ENCODE measurements around the gene PSMF1. TPM values are rescaled to one million over a fixed set of nuclear protein-coding genes. Genes with fewer than 3 reads are reported as not detected.
"Not testable (repeated sequence)": the region's sequence is repeated elsewhere in the genome, so short reads cannot be mapped to it uniquely, and the experiment has no call there.

PSMF1 gene
- total and polyA plus RNA-seq, 2 donors (not counting 3 experiments of a cell fraction or from before 2014, with no cell fraction given) = 142 to 354 TPM

- Histone ChIP-seq H3K4me3 (replicated peaks in 1 of 3; ENCODE audit: insufficient read depth in 1 of 3, low read depth in 1 of 3, low read length in 3 of 3) (no peak overlapping the region), H3K27ac (ENCODE audit: insufficient read depth, low read depth, low read length) (no peak overlapping the region), H4K20me1 (replicated peaks; ENCODE audit: control insufficient read depth, extremely low read depth, insufficient read depth, low read length) (no peaks in the 10 kb centered on the region), H3K9me3 (replicated peaks; ENCODE audit: control insufficient read depth, insufficient read depth, low read length) (no peaks in the 10 kb centered on the region), H2AFZ (ENCODE audit: low read depth, low read length) (no peak overlapping the region), H3K27me3 (ENCODE audit: control insufficient read depth in 2 of 2, insufficient read depth in 2 of 2, low read length in 2 of 2) (peaks cover 4 to 18% of the 10 kb centered on the region in 2 experiments), H3K79me2 (ENCODE audit: control insufficient read depth, insufficient read depth, low read length) (no peaks in the 10 kb centered on the region), H3K4me1 (ENCODE audit: control insufficient read depth, extremely low read depth, insufficient read depth, low read length) (no peaks in the 10 kb centered on the region), H3K9ac (replicated peaks; ENCODE audit: extremely low read depth, insufficient read depth, low read length) (no peak overlapping the region), H3K9me1 (replicated peaks; ENCODE audit: control insufficient read depth, extremely low read depth, insufficient read depth, low read length) (no peaks in the 10 kb centered on the region), H3K36me3 (ENCODE audit: control insufficient read depth in 2 of 2, extremely low read depth in 1 of 2, insufficient read depth in 2 of 2, low read length in 2 of 2) (no peaks in the 10 kb centered on the region), H3K4me2 (ENCODE audit: insufficient read depth, low read length) (no peak overlapping the region)
- BruUV-seq (replicated peaks) = no TSS peak
- ChIA-PET POLR2A (no interaction called here), CTCF (no interaction called here)
- intact Hi-C loops (cut with micrococcal nuclease) = loop anchor here (10.0 kb wide), 1 partner anchor 261 kb away; no protein-coding TSS in a partner anchor
- FAIRE-seq (no peak), DNase-seq (ENCODE audit: low read depth, low spot score) (no peak)
- TF ChIP-seq MAX (IDR thresholded peaks at IDR 0.05; ENCODE audit: insufficient read depth, insufficient read length) (no peak), EZH2 (IDR thresholded peaks at IDR 0.05; ENCODE audit: borderline replicate concordance, low read depth, low read length, severe bottlenecking) (no peak), GATA2 (IDR thresholded peaks at IDR 0.05; ENCODE audit: insufficient read depth, insufficient read length, low read depth, low read length) (no peak), JUN (IDR thresholded peaks at IDR 0.05; ENCODE audit: borderline replicate concordance, insufficient read depth, insufficient read length, low read depth) (no peak), FOS (IDR thresholded peaks at IDR 0.05; ENCODE audit: borderline replicate concordance, insufficient read depth, low read length) (no peak)
- dilution Hi-C loops (cut with MboI; ENCODE audit: extremely low pct_ligation_motif_present, low sequenced_read_pairs) = no loop called here
Measured at GRCh38 chr20:1215386-1216170, 97.2 kb downstream of the PSMF1 start.

DNA sequence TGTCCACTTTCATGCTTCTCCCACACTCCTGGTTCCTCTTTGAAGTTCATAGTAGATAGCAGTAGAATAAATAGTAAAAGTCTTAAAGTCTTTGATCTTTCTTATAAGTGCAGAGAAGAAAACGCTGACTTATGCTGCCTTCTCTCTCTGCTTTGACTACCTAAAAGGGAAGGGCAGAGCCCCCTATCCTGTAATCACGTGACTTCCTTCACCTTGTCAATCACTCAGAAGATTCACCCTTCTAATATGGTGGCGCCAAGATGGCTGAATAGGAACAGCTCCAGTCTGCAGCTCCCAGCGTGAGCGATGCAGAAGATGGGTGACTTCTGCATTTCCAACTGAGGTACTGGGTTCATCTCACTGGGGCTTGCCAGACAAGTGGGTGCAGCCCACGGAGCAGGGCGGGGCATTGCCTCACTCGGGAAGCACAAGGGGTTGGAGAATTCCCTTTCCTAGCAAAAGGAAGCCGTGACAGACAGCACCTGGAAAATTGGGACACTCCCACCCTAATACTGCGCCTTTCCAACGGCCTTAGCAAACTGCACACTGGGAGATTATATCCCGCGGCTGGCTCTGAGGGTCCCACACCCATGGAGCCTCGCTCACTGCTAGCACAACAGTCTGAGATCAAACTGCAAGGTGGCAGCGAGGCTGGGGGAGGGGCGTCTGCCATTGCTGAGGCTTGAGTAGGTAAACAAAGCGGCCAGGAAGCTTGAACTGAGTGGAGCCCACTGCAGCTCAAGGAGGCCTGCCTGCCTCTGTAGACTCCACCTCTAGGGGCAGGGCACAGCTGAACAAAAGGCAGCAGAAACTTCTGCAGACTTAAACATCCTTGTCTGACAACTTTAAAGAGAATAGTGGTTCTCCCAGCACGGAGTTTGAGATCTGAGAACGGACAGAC is 98.4 kb downstream of the PSMF1 start:
- H3K27ac ChIP-seq (ENCODE audit: insufficient read depth, low read depth, low read length); dilution Hi-C loops (cut with MboI; ENCODE audit: extremely low pct_ligation_motif_present, low sequenced_read_pairs); FAIRE-seq; H3K36me3 ChIP-seq (ENCODE audit: control insufficient read depth in 2 of 2, extremely low read depth in 1 of 2, insufficient read depth in 2 of 2, low read length in 2 of 2); H3K4me2 ChIP-seq (ENCODE audit: insufficient read depth, low read length); H3K4me1 ChIP-seq (ENCODE audit: control insufficient read depth, extremely low read depth, insufficient read depth, low read length); H4K20me1 ChIP-seq (replicated peaks; ENCODE audit: control insufficient read depth, extremely low read depth, insufficient read depth, low read length); H3K9ac ChIP-seq (replicated peaks; ENCODE audit: extremely low read depth, insufficient read depth, low read length); BruUV-seq (replicated peaks); H3K4me3 ChIP-seq (replicated peaks in 1 of 3; ENCODE audit: insufficient read depth in 1 of 3, low read depth in 1 of 3, low read length in 3 of 3); H3K79me2 ChIP-seq (ENCODE audit: control insufficient read depth, insufficient read depth, low read length); H2AFZ ChIP-seq (ENCODE audit: low read depth, low read length); POLR2A ChIA-PET; H3K9me3 ChIP-seq (replicated peaks; ENCODE audit: control insufficient read depth, insufficient read depth, low read length); H3K9me1 ChIP-seq (replicated peaks; ENCODE audit: control insufficient read depth, extremely low read depth, insufficient read depth, low read length); DNase-seq (ENCODE audit: low read depth, low spot score): not testable (repeated sequence)
- CTCF ChIA-PET = interaction anchor here (1.4 kb wide), 1 partner anchor 50 kb away, joined by 3 read pairs; no protein-coding TSS in a partner anchor
- peaks cover 2 to 18% of the 10 kb centered on the region in 2 experiments for H3K27me3 ChIP-seq (ENCODE audit: control insufficient read depth in 2 of 2, insufficient read depth in 2 of 2, low read length in 2 of 2)
- intact Hi-C loops (cut with micrococcal nuclease) = loop anchor here (10.0 kb wide), 1 partner anchor 262 kb away; no protein-coding TSS in a partner anchor

Data from endothelial cell of umbilical vein (primary cell).